NCI-H2107 treated with DMSO at 0.1 percent for 48 hours (cell line): ENCODE measurements around the gene INO80B.
"Not testable (repeated sequence)": the region's sequence is repeated elsewhere in the genome, so short reads cannot be mapped to it uniquely, and the experiment has no call there.

Experiments used
- DNase-seq: peaks from one replicate; lab custom pipeline; 2025; ENCODE audit not compliant: unreplicated experiment; lab: John Stamatoyannopoulos, UW

Gene INO80B

DNA sequence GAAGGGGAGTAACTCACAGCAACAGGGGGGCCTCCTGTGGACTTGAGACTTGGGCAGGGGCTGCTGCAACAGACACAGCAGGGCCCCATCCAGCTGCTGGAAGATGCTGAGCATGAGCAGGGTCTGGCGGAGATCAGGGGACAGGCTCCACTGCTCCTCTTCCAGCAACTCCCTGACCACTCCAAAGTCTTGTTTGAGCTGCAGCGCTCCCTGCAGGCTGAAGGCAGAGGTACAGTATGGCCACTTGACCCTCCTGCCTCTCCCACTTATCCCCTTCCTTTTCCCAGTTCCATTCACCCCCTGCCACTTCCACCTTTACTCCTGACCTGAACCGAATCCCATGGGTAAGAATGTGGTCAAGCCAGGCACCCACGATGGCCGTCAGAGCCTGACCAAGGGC is 20.0 kb downstream of the INO80B start:
- no peak for DNase-seq

DNA sequence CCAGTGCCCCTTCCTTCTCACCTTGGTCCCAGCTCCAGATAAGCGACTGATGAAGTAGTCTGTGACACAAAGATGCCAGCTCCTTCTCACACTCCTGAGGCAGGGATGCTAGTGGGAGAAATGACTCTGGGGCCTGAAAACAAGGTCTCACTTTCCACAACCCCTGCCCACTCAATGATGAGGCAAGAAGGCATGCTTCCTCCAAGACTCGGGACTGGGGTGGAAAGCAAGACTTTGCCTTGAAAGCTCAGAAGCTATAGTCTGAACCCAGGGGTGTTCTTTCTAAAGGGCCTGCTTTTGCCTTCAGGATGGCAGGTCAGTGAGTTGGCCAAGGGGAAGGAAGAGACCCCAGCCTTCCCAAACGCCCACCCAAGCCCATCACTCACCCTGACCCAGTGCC is 26.5 kb downstream of the INO80B start:
- no peak for DNase-seq

DNA sequence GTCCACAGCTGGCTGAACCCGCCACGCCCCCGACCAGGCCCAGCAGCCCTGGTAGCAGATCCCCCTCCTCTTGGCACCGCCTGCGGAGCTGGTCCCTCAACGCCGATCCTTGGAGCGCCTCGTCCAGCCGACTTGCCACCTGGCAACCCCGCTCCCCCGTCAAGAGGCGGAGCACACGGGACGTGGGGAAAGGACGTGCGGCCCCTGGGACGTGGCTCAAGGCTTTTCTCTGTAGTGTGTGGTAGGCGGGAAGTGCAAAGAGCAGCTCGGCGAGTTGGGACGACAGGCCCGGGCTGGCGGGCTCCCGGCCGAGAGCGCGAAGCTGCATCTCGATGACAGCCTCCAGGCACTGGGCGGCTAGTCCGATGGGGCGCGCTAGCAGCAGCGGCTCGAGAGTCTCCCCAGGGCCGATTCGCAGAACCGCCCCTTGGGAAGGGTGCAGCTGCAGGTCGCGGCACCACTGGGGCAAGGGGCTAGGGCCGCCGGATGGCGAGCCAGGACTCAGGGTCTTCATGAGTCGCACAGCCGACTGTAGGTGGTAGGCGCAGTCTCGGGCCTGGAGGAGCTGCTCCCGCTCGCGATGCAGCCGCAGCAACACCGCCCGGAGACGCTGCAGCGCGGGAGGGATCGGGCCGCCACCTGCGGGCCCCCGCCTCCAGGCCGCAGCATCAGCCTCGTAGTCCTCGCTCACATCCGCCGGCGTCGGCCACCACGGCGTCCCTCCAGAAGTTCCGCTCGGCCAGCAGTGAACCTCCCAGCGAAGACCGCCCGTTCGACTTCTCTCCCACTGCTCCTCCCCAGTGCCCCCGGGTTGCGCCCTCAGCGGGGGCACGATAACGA is 27.3 kb downstream of the INO80B start:
- DNase-seq, result no peak

DNA sequence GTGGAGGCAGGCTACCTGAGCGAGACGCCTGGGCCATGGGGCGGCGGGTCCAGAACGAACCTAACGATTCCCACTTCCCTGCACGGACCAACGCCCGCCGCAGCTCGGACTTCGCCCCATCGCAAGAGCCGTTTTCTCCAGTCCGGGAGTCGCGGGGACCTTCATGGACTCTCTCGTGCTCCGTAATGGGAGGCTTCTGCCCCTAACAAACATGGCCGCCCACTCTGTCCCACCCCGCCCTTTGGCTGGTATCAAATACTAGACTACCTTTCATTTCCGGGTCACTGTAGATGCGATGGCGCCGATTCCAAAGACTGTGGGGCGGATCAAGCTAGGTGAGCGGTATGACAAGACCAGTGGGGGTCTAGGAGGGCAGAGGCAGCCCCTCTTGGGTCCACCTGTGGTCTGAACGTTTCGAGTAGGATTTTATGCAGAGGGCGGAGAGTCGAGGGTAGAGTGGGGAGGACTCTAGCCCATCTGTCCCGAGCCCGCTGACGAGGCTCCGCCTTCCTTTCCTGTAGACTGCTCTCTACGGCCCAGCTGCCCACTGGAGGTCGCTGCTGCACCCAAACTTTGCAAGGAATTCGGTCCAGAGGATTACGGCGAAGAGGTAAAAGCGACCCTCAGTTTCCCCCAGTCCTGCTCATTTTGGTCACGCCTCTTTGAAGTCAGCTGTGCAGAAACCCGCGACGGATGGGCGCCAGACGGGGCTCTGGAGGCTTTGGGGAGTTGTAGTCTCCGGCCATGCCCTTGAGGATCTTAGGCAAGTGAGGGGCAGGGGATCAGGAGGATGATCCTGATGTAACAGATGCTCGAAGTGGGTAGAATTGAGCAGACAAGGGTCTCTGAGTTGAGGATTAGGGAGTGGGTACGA is 28.2 kb downstream of the INO80B start, which contains the start of the genes CCDC142 and TTC31:
Gene CCDC142, minus strand, starts transcription at position 198 of the 874 bp plus-strand sequence. Its CDS starts 161 bp downstream, at position 37.
Gene TTC31, plus strand, starts transcription at position 281 of the 874 bp plus-strand sequence. Its CDS starts 15 bp downstream, at position 296.
- peak; percentile 97 for DNase-seq

DNA sequence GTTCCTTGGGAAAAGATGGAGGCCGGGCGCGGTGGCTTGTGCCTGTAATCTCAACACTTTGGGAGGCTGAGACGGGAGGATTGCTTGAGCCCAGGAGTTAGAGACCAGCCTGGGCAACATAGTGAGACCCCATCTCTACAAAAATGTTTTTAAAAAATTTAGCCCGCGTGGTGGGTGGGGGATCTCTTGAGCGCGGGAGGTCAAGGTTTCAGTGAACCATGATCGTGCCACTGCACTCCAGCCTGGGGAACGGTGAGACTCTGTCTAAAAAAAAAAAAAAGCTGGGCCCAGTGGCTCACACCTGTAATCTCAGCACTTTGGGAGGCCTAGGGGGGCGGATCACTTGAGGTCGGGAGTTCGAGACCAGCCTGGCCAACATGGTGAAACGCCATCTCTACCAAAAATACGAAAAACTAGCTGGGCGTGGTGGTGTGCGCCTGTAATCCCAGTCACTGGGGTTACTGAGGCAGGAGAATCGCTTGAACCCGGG is 28.8 kb downstream of the INO80B start:
- not testable (repeated sequence) for DNase-seq

DNA sequence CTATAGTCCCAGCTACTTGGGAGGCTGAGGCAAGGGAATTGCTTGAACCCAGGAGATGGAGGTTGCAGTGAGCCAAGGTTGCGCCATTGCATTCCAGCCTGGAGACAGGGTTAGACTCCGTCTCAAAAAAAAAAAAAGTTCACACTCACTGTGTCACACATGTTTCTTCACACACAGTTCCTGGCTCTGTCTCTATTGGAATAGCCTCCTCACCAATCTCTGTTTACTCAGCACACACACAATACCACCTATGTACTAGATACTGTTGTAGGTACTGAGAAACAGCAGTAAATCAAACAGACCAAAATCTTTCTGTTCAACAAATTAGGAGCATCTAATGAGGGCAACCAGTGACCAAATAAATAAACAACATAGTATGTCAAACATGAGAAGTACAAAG is 31.3 kb downstream of the INO80B start:
- DNase-seq, result no peak

DNA sequence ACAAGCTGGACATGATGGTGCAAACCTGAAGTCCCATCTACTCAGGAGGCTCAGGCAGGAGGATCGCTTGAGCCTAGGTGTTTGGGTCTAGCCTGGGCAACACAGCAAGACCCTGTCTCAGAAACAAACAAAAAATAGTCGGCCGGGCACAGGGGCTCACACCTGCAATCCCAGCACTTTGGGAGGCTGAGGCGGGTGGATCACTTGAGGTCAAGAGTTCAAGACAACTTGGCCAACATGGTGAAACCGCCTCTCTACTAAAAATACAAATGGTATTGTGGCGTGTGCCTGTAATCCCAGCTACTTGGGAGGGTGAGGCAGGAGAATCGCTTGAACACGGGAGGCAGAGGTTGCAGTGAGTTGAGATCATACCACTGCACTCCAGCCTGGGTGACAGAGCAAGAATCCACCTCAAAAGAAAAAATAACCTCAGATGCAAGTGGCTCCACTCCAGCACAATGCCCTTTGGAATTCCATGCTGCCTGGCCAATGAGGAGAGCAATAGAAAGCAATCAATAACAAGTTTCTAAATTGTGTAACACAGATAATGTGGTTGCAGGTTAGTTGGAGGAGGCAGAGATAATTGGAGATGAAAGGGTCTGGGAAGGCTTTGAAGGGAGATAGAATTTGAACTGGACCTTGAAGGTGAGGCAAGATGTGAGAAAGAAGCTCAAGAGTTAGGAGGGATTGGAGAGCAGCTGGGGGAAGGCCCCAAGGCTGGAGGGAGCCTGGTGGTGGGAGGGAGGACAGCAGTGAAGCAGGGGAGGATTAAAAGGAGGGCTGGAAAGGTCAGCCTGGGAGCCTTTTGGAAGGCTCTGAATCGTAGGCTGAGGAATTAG is 34.0 kb downstream of the INO80B start:
- no peak for DNase-seq

DNA sequence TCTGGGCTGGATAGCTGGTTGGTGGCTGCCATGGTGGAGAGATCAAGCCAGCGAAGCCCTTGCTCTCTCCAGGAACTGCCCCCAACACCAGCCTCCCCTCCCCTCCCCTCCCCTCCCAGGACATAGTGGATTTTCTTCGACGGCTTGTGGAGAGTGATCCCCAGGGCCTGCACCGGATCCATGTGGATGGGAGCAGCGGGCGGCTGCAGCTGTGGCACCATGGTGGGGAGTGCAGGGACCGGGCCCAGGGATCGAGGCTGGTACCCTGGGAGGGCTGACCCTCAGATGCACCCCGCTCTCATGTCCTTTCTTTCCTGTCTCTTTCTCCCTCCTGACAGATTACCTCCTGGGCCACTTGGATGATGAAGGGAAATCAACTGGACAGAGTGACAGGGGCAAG is 35.0 kb downstream of the INO80B start:
- DNase-seq, result no peak

DNA sequence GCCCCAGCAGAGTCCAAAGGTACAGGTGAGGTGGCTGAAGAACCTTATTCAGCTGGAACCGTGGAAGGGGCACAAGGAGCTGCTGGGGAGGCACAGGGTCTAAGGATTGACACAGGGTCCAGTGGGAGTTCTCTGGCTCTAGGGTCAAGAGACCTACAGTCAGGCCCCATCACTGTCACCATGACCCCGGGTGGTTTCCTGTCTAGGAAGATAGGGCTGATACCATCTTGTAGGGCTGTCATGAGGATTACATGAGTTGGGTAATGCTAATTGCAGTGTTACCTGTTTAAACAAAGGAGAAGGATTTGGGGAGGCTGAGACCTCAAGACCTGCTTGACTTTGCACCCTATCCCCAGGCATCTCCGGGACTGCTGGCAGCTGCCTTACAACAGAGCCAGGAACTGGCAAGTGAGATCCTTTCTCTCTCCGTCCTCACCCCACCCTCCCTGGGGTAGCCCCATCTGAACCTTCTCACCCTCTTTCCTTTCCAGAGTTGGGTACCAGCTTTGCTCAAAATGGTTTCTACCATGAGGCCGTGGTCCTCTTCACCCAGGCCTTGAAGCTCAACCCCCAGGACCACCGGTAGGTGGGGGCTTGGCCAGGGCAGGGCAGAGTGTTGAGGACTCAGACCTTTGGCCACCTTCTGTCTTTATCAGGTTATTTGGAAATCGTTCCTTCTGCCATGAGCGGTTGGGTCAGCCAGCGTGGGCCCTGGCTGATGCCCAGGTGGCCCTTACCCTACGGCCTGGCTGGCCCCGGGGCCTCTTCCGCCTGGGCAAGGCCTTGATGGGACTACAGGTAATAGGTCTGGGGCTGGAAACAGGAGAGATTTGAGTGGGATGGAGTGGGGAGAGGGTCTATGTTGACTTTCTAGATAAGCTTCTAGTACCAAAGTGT is 37.0 kb downstream of the INO80B start:
- no peak for DNase-seq

DNA sequence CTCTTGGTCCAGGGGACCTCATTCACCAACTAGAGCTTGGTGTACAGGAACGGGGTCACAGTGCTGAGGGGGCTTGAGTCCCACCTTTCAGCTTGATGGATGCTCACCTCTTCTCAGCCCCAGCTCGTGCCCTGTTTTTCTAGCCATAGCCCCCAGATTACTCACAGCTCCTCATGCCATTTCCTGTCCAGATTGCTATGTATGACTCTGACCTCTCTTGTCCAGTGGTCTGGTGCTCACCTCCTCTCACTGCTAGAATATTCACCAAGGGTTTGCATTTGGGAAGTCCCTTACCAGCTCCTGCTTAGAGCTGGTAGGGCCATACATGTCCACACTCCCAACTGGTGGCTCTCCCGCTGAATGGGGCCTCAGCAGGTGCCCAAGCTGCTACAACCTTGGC is 38.7 kb downstream of the INO80B start:
- no peak for DNase-seq

DNA sequence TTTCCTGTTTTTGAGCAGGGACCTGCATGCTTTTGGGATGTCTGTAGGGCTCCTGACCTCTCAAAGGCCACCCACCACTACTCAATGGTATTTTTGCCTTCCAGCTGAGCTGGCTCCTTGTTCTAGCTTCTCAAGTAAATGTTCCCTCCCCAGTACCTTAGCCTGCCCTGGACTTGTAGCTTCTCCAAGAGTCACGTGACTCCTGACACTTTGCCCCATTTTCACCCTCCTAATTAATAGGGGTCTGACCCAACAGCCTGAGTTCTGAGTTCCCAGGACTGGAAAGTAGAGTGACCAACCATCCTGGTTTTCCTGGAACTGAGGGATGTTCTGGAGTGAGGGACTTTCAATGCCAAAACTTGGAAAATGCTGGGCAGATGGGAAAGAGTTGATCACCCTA is 40.6 kb downstream of the INO80B start:
- no peak for DNase-seq

DNA sequence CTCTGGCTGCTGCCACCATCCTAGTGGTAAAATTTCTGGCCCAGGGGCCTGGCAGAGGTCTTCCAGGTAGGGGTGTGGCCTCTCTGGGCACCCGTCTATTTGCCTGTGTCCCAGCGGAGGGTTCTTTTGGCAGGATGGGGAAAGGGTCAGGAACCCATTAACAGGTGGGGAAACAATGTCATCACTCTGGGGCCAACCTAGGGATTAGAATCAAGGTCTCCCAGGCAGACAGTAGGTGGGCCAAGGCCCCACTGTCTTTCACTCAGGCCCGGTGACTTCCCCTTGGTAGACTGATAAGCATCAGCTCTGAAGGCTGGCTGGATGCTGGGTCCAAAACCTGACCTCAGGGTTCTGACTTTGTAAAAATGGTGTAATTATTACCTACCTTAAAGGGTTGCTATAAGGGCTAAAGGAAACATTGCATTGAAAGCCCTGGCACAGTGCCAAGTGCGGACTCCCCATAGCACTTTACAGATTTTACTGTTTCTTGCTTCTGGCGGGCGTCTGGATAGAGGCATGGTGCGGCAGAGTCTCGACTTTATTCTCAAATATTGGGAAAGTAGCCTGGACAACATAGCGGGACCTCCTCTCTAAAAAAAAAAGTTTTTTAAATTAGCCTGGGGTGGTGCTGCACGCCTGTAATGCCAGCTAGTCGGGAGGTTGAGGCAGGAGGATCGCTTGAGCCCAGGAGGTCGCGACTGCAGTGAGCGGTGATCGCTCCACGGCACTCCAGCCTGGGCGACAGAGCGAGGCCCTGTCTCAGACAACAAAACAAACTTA is 42.3 kb downstream of the INO80B start:
- no peak for DNase-seq

DNA sequence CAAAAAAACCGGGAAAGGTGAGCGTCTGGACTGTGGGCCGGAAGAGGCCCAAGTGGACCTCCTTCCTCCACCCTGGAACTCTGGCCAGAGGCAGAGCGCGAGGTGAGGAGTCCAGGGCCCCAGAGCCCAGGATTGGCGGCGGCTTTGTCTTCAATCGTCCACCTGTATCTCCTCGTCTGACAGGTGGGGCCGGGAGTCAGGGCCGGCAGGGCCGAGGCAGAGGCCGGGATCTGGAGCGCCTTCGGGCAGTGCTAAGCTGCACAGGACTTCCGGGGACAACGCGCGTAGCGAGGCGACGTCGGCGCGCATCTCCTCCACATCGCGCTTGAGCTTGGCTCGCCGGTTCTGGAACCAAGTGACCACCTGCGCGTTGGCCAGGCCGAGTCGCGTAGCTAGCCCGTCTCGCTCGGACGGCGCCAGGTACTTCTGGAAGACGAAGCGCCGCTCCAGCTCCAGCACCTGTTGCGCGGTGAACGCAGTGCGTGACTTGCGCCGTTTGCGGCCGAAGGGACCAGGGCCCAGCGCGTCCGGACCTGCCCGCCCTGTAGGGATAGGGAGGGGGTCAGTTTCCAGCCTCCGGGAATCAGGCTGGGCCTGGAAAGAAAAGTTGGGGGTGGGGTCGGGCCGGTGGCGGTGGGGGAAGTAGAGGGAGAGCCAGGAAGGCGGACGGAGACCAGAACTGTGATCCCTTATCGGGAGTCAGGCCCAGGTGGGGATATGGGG is 43.1 kb downstream of the INO80B start:
- DNase-seq, result no peak

DNA sequence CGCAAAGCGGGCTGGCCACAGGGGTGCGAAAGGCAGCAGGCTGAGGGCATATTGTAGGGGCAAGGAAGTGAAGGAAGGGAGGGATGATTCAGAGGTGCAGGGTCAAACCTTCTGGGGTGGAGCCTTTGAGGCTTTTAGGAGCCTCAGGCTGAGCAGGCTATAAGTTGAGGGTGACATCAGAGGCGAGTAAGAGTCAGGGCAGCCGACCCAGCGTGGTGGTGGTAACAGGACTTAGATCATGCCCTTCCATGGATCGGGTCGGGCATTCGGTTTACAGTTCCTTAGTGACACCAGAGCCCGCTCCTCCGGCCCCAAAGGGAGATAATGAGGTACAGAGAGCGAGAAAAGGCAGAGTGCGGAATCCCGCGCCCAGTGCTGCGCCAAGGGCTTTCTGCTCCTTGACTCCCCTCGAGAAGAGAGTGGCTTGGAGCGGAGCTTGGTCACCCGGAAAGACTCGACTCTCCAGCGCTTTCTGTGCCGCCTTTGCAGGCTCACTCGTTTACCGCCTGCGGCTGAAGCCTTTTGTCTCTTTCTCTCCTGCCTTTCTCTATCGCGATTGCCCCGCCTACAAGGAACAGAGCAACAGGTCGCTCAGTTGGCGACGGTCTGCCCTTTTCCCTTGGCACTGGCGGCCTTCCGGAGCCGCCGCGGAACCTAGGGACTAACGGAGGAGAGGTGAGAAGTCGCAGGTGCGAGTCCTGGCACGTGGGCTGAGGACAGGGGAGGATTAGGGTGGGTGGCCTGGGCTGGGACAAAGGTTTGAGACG is 43.8 kb downstream of the INO80B start:
- DNase-seq, result no peak

DNA sequence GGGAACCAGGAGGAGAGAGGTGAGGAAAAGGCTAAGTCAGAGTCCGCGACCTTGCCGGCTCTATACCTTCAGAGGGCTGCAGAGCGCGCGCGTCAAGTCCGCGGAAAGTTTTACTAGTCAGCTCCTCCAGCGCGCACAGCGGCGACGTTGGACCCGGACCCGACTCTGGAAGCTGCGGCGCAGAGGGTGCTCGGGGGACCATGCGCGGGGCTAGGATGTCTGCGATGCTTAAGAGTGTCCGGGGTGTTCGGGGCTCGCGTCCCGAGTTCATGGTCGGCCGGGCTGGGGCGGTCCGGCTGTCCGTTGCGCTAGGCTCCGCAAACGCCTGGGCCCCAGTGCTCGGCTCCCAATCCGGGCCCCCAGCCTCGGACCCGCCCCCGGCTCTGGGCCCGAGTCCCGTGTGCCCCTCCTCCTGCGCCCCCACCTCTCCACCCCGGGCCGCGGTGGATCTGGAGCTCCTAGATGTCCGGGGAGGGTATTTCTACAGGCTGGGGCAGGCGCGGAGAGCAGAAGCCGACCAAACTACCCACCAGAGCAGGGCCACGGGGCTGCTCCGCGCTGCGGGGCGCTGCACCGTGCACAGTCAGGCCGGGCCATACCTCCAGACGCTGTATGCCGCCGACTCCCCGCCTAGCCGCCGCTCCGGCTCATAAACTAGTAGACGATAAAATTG is 44.5 kb downstream of the INO80B start, which contains the start of gene LBX2:
Gene LBX2, minus strand, starts transcription at position 337 of the 673 bp plus-strand sequence. Its CDS starts 66 bp downstream, at position 271.
- no peak for DNase-seq

DNA sequence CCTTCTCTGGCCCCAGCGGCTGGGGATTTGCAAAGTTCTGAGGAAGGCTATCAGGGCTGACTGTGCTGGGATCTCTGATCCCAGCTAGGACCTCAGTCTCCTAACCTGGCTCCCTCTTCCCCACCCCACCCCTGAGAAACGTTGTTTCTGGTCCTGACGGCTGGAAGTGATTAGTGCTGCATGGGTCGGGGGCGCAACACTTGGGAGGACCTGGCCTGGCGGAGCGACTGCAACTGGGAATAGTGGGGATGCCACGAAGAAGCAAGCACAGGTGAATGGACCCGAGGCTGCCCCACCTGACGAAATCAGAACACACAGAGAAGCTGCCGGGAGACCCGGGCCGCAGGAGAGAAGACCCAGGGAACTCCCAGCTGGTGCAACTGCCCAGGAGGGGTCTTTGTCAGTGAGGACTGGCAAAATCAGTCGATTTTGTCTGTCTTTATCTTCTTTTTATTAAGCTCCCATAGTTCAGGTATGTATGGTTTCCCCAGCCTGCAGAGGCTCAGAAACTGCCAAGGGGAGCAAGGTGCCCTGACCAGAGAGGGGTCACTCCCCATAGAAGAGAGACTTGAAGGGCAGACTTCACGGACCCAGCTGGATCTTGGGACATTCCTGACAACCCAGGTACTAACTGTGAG is 45.2 kb downstream of the INO80B start:
- DNase-seq, result no peak

DNA sequence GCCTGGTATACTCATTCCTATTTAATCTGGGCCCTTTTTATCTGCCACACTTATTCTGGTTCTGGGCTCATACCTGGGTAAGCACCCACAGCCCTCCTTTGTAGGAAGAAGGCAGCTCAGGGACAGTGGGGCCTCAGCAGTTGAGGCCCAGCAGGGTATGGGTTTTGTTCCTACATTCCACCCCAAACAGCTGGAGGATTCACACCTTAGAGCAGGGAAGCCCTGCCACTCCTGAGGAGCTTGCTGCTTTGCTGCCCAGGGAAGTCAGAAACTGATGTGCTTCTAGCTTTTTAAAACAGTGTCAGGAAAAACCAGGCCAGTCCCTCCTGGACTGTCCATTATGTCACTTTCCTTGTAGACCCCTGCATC is 45.7 kb downstream of the INO80B start:
- DNase-seq, result no peak
